Measurements from ENCODE around the gene SLC7A1.

GRCh38 chr13:29529754-29530153 lies 65.7 kb downstream of the SLC7A1 start:
- no peak for TF ChIP-seq CTCF (IDR thresholded peaks at IDR 0.05; ENCODE audit: low read depth, low read length, missing input control)
- no peak for TF ChIP-seq TAF1 (conservative IDR thresholded peaks at IDR 0.05)
- TF ChIP-seq RAD21 (IDR thresholded peaks at IDR 0.05): no peak
- TF ChIP-seq RXRA (IDR thresholded peaks at IDR 0.05): no peak
